ENCODE measurements around the gene RSU1. TPM values are rescaled to one million over a fixed set of nuclear protein-coding genes. Genes with fewer than 3 reads are reported as not detected.

The RSU1 gene
- total RNA-seq, 4 donors from 2014 or later, result 57.5 to 121 (median 81.6) TPM

DNA sequence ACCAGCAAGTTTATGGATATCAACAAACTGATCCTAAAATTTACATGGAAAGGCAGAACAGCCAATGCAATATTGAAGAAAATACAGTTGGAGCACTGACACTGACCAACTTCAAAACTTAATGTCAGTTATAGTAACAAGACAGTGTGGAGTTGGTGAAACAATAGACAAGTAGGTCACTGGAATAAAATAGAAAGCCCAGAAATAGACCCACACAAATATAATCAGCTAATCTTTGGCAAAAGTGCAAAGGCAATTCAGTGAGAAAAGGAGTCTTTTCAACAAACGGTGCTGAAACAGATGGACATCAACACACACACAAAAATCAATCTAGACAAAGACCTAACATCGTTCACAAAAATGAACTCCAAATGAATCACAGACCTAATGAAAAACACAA lies 13.8 kb downstream of the RSU1 start:
- ATAC-seq (ENCODE audit: low FRiP score) (no peak), DNase-seq (ENCODE audit: low spot score) (no peak)
- TF ChIP-seq, protein P1, sequence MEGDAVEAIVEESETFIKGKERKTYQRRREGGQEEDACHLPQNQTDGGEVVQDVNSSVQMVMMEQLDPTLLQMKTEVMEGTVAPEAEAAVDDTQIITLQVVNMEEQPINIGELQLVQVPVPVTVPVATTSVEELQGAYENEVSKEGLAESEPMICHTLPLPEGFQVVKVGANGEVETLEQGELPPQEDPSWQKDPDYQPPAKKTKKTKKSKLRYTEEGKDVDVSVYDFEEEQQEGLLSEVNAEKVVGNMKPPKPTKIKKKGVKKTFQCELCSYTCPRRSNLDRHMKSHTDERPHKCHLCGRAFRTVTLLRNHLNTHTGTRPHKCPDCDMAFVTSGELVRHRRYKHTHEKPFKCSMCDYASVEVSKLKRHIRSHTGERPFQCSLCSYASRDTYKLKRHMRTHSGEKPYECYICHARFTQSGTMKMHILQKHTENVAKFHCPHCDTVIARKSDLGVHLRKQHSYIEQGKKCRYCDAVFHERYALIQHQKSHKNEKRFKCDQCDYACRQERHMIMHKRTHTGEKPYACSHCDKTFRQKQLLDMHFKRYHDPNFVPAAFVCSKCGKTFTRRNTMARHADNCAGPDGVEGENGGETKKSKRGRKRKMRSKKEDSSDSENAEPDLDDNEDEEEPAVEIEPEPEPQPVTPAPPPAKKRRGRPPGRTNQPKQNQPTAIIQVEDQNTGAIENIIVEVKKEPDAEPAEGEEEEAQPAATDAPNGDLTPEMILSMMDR (IDR thresholded peaks at IDR 0.05), result no peak

DNA sequence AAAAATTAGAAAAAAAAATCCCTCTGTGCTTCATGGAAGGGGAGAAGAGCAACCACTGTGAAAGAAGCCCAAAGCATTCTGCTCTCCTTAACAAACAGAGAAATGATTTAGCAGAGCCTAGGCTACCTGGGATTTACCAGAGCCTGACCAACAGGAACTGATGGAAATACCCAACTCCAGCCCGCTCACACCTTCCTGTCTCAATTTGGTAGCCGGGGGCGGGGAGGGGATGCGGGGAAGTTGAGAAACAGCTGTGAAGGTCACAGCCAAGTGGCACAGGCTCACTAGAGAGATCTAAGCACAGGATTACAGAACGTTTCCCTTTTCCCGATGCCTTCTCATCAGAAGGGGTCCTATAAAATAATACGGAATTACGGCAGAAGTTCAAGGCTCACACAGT lies 17.6 kb downstream of the RSU1 start:
- DNase-seq (ENCODE audit: low spot score), result no peak
- no peak for ATAC-seq (ENCODE audit: low FRiP score)
- TF ChIP-seq, protein P1 (IDR thresholded peaks at IDR 0.05), result no peak

DNA sequence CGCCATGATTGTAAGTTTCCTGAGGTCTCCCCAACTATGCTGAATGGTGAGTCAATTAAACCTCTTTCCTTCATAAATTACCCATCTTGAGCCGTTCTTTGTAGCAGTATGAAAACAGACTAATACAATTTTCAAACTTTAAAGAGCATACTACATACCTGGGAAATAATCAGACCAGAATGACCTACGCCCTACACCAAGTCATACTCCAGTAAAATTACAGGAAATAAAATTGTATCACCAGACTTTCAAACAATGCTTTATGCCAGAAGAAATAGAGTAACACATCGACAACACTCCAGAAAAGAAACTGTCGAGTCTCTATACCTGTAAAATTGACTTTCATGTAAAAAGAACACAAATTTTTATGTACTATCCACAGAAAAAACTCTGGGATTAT lies 18.7 kb downstream of the RSU1 start:
- ATAC-seq (ENCODE audit: low FRiP score), result no peak
- DNase-seq (ENCODE audit: low spot score), result no peak
- TF ChIP-seq, protein P1 (IDR thresholded peaks at IDR 0.05), result no peak

DNA sequence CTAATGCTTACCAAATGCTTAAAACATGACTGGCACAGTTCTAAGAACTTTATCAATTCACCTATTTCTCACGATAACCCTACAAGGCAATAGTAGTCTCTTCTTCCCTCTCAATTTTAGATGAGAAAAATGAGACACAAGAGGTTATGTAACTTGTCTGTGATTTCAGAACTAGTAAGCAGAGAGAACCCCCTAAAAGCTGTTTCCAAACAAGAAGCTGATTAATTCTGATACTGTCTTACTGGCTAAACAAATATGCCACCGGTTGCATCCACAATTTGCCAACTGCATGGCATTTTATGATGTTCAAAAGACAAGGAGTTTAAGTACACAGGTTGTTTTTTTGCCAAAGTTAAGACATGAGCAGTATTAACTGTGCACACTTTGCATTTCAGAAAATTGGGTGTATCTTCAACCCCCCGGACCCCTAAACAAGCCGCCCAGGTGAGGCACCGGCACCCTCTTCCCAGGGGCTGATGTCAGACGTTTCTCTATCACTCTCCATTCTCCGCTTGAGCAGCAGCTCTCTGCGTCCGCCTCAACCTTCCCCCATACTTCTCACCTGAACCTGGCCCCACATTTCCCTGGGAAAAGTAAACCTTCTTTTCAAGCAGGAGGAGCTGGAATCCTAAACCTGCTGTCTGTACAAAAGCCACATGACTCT lies 21.7 kb downstream of the RSU1 start:
- DNase-seq (ENCODE audit: low spot score) (no peak), ATAC-seq (ENCODE audit: low FRiP score) (no peak)
- TF ChIP-seq, protein P1 (IDR thresholded peaks at IDR 0.05), result no peak

DNA sequence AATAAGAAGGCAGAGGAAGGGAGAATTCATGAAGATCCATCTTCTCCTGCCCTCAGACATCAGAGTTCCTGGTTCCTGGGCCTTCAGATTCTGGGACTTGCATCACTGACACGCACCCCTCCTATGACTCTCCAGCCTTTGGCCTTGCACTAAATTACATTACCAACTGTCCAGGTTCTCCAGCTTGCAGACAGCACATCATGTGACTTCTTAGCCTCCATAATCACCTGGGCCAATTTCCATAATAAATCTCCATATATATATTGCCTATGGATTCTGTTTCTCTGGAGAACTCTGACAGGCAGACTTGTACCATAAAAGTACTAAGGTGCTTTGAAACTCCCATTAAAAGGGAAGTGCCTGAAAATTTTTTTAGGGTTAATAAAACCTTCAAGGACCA lies 23.2 kb downstream of the RSU1 start:
- ATAC-seq (ENCODE audit: low FRiP score), result no peak
- no peak for DNase-seq (ENCODE audit: low spot score)

DNA sequence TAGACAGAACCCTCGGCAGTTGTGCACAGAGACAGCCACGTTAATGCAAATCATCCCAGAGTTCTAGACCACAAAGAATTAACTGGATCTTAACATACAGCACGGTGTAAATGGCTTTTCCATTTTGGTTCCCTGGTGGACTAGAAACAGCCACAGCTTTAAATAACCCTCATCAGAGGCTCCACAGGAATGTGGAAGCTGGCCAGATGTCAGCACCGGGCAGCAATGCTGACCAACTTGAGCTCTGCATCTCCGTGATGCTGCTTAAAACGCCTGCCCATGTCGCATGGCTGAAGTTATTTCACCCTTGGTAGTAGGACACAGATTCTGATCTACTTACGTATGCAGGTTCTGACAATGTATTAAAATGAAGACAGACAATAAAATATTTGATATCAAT lies 24.5 kb downstream of the RSU1 start:
- no peak for DNase-seq (ENCODE audit: low spot score)
- ATAC-seq (ENCODE audit: low FRiP score), result no peak
- TF ChIP-seq, protein P1 (IDR thresholded peaks at IDR 0.05), result no peak

More for the DNA sequence above, 23.2 kb downstream of the RSU1 start:
- TF ChIP-seq, protein P1 (IDR thresholded peaks at IDR 0.05), result no peak

DNA sequence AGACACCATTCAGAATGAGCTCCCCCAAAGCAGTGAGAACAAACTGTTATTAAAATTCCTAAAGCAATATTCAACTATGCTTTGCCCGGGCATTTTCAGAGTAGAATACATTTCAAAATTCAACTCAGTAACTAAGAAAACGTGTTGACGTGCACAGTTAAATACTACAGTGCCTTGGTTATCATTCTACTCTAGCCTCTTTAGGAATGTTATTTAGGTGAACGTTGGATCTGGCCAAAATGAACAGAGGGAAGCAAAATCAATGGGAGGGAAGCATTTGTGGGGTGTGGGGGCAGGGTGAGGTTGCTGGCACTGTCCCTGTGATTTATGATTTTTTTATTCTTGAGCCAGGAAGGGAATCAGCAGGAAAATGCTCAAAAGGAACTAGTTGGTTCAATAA lies 27.5 kb downstream of the RSU1 start:
- no peak for DNase-seq (ENCODE audit: low spot score)
- no peak for ATAC-seq (ENCODE audit: low FRiP score)
- TF ChIP-seq, protein P1 (IDR thresholded peaks at IDR 0.05), result no peak
